ENCODE measurements around the gene SETD9.

- no peak for TF ChIP-seq CTCF (IDR thresholded peaks at IDR 0.05)
- TF ChIP-seq POLR2A (IDR thresholded peaks at IDR 0.05): no peak
These were observed 41.3 kb downstream of the SETD9 start for GRCh38 chr5:56950626-56951125.
